Superior temporal gyrus (tissue), 1 donor: ENCODE results near the gene HDAC4.
"Not testable (repeated sequence)": the region's sequence is repeated elsewhere in the genome, so short reads cannot be mapped to it uniquely, and the experiment has no call there.

Experiments used
- DNase-seq: peaks from one replicate; pipeline ENCODE4 v3.0.0-alpha.2; 2016; ENCODE audit errors: extremely low spot score

HDAC4 gene

GRCh38 chr2:239049421-239050251, 351.2 kb downstream of the HDAC4 start:
- no peak for DNase-seq

GRCh38 chr2:239048736-239049135, 352.1 kb downstream of the HDAC4 start:
- DNase-seq: no peak

- DNase-seq: no peak
These were observed 353.0 kb downstream of the HDAC4 start for GRCh38 chr2:239047861-239048260.

- no peak for DNase-seq
These were observed 353.4 kb downstream of the HDAC4 start for GRCh38 chr2:239047420-239047819.

GRCh38 chr2:239046822-239047221, 354.0 kb downstream of the HDAC4 start:
- DNase-seq: no peak

GRCh38 chr2:239044336-239044735, 356.5 kb downstream of the HDAC4 start:
- no peak for DNase-seq

- DNase-seq: no peak
These were observed 357.5 kb downstream of the HDAC4 start for GRCh38 chr2:239043326-239043725.

GRCh38 chr2:239042551-239043320, 358.1 kb downstream of the HDAC4 start:
- DNase-seq: no peak

GRCh38 chr2:239042046-239042445, 358.8 kb downstream of the HDAC4 start:
- DNase-seq: no peak

GRCh38 chr2:239041062-239041461, 359.8 kb downstream of the HDAC4 start:
- DNase-seq: no peak

- DNase-seq: peak; percentile 92
These were observed 360.6 kb downstream of the HDAC4 start for GRCh38 chr2:239040152-239040761.

- DNase-seq: peak; percentile 48
These were observed 361.4 kb downstream of the HDAC4 start for GRCh38 chr2:239039479-239039861.

GRCh38 chr2:239038773-239039478, 361.9 kb downstream of the HDAC4 start:
- no peak for DNase-seq

- DNase-seq: not testable (repeated sequence)
These were observed 362.5 kb downstream of the HDAC4 start for GRCh38 chr2:239038284-239038683.

- DNase-seq: no peak
These were observed 363.3 kb downstream of the HDAC4 start for GRCh38 chr2:239037559-239037910.

- no peak for DNase-seq
These were observed 363.8 kb downstream of the HDAC4 start for GRCh38 chr2:239036819-239037558.

GRCh38 chr2:239035997-239036731, 364.7 kb downstream of the HDAC4 start:
- no peak for DNase-seq

GRCh38 chr2:239035361-239035814, 365.4 kb downstream of the HDAC4 start:
- DNase-seq: peak; percentile 68

GRCh38 chr2:239034561-239035341, 366.1 kb downstream of the HDAC4 start:
- no peak for DNase-seq
